ENCODE data around the gene GNG2.

Gene GNG2

DNA sequence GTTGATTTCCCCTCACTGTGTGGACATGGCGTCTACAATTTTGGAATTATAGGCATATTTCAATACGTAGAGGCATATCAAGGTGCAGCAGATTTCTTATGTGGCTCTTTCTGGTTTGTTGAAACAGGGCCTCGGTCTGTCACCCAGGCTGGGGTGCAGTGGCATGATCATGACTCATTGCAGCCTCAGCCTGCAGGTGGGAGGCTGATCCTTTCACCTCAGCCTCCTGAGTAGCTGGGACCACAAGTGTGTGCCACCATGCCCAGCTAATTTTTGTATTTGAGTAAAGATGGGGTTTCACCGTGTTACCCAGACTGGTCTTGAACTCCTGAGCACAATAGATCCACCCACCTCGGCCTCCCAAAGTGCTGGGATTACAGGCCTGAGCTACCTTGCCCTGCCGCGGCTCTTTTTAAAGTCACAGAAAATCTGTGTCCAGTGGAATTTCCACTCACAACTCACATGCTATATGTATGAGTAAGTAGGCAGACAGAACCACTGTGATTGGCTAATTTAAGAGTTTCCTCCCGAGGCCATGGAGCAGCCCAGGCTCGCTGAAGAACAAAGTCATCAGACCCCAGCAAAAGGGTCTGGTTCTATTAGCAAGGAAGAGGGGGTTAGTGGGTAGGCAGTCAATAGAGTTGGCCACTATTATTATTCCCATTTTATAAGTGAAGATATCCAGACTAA lies 9.1 kb downstream of the GNG2 start:
- no peaks in the 10 kb centered on the region for H3K27me3 Mint-ChIP-seq
- H3K9me3 Mint-ChIP-seq = peaks cover 0 to 8% of the 10 kb centered on the region in 2 donors
- H3K4me3 Mint-ChIP-seq = peak overlapping the region; percentile 33 to 36
- peak overlapping the region; percentile 41 to 84 for H3K27ac Mint-ChIP-seq
- DNase-seq (peak in 1 of 2 donors; percentile 68), ATAC-seq (peak; percentile 48)
- peaks cover 43% of the 10 kb centered on the region for H3K4me1 Mint-ChIP-seq

GRCh38 chr14:51870606-51871005 lies 10.2 kb downstream of the GNG2 start:
- Mint-ChIP-seq H3K4me1 (peaks cover 42% of the 10 kb centered on the region), H3K4me3 (no peak overlapping the region), H3K9me3 (peaks cover 0 to 8% of the 10 kb centered on the region in 2 donors), H3K27me3 (no peaks in the 10 kb centered on the region), H3K27ac (no peak overlapping the region)
- ATAC-seq (no peak), DNase-seq (no peak)

GRCh38 chr14:51871846-51872245 lies 11.4 kb downstream of the GNG2 start:
- DNase-seq (no peak), ATAC-seq (no peak)
- no peaks in the 10 kb centered on the region for H3K27me3 Mint-ChIP-seq
- H3K9me3 Mint-ChIP-seq = peaks cover 0 to 8% of the 10 kb centered on the region in 2 donors
- H3K4me1 Mint-ChIP-seq = peaks cover 52% of the 10 kb centered on the region
- peak overlapping the region; percentile 91 to 92 for H3K27ac Mint-ChIP-seq
- peak overlapping the region; percentile 36 to 79 for H3K4me3 Mint-ChIP-seq

GRCh38 chr14:51872396-51872795 lies 12.0 kb downstream of the GNG2 start:
- no peak for DNase-seq
- peak overlapping the region; percentile 8 to 79 for H3K4me3 Mint-ChIP-seq
- peaks cover 0 to 8% of the 10 kb centered on the region in 2 donors for H3K9me3 Mint-ChIP-seq
- no peak for ATAC-seq
- no peaks in the 10 kb centered on the region for H3K27me3 Mint-ChIP-seq
- H3K4me1 Mint-ChIP-seq = peaks cover 57% of the 10 kb centered on the region
- H3K27ac Mint-ChIP-seq = peak overlapping the region in 1 of 2 donors; percentile 92

DNA sequence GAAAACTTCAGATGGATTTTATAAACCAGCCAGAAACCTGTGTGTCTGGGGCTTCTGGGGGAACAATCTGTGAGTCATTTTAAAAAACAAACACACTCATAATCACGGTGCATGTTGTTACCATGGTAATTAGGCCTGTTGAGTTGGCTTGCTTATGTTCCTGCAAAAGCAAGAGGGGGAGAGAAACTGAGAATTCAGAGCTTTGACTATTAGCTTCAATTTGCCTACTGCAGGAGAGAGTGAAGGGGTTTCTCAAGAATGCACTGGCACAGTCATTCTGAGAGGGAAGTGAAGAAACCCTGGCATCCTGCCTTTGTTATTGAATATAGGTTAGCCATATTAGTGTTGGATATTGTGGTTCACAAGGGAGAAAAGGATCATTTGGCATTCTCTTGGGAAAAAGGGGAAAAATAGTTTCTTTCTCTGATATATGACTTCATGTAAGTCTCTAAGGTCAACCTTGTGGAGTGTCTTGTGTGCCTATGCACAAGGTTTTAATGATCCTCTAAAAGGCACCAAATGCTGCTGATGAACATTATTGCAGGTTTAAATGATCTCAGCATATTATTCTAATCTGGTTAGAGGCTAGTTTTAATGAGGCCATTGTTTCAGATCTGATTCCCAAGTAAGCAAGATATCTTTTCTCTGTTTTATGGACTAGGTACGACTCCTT lies 12.9 kb downstream of the GNG2 start:
- Mint-ChIP-seq H3K4me1 (peaks cover 67% of the 10 kb centered on the region), H3K4me3 (peak overlapping the region; percentile 36 to 79), H3K27ac (peak overlapping the region; percentile 69 to 92), H3K9me3 (peaks cover 0 to 8% of the 10 kb centered on the region in 2 donors), H3K27me3 (no peaks in the 10 kb centered on the region)
- peak; percentile 54 to 73 for DNase-seq
- ATAC-seq = peak; percentile 97

GRCh38 chr14:51877810-51878209 lies 17.4 kb downstream of the GNG2 start:
- H3K4me1 Mint-ChIP-seq = peaks cover 86% of the 10 kb centered on the region
- H3K9me3 Mint-ChIP-seq = peaks cover 0 to 8% of the 10 kb centered on the region in 2 donors
- H3K4me3 Mint-ChIP-seq = no peak overlapping the region
- no peaks in the 10 kb centered on the region for H3K27me3 Mint-ChIP-seq
- ATAC-seq (no peak), DNase-seq (no peak)
- H3K27ac Mint-ChIP-seq = no peak overlapping the region

GRCh38 chr14:51879170-51879569 lies 18.8 kb downstream of the GNG2 start:
- DNase-seq = no peak
- no peak for ATAC-seq

GRCh38 chr14:51880835-51881580 lies 20.6 kb downstream of the GNG2 start:
- Mint-ChIP-seq H3K4me1 (peaks cover 86% of the 10 kb centered on the region), H3K27me3 (no peaks in the 10 kb centered on the region), H3K4me3 (no peak overlapping the region), H3K27ac (peak overlapping the region; percentile 19 to 67), H3K9me3 (no peaks in the 10 kb centered on the region)
- ATAC-seq = no peak
- DNase-seq = no peak

More at GRCh38 chr14:51879170-51879569, 18.8 kb downstream of the GNG2 start:
- no peaks in the 10 kb centered on the region for H3K27me3 Mint-ChIP-seq
- peaks cover 82% of the 10 kb centered on the region for H3K4me1 Mint-ChIP-seq
- no peak overlapping the region for H3K4me3 Mint-ChIP-seq
- H3K27ac Mint-ChIP-seq = no peak overlapping the region
- H3K9me3 Mint-ChIP-seq = no peaks in the 10 kb centered on the region

- Mint-ChIP-seq H3K4me3 (no peak overlapping the region), H3K4me1 (peaks cover 84% of the 10 kb centered on the region)
These were observed 21.2 kb downstream of the GNG2 start for GRCh38 chr14:51881636-51882035.

DNA sequence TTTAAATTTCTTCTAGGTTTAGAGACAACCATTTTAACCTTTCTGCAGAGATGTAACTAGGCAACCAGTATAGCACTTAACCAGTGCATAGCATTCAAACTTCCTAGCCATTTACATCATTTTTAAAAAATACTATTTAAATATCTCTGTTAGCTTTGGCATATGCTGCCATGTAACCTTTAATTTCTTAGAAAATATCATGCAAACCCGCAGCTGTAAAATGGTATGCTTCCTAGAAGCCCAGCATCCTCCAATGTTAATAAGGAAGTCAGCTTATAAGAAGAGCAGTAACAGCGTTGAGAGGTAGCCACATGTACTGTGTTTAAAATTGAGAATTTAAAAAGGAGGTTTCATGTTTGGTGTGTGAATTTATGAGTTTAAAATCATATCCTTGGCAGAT lies 22.8 kb downstream of the GNG2 start:
- Mint-ChIP-seq H3K27me3 (no peaks in the 10 kb centered on the region), H3K4me1 (peaks cover 74% of the 10 kb centered on the region), H3K27ac (no peak overlapping the region), H3K4me3 (peak overlapping the region; percentile 20 to 32), H3K9me3 (peaks cover 0 to 3% of the 10 kb centered on the region in 2 donors)
- no peak for ATAC-seq
- no peak for DNase-seq

More at GRCh38 chr14:51881636-51882035, 21.2 kb downstream of the GNG2 start:
- ATAC-seq (no peak), DNase-seq (no peak)
- H3K27me3 Mint-ChIP-seq = no peaks in the 10 kb centered on the region
- no peaks in the 10 kb centered on the region for H3K9me3 Mint-ChIP-seq
- H3K27ac Mint-ChIP-seq = no peak overlapping the region

DNA sequence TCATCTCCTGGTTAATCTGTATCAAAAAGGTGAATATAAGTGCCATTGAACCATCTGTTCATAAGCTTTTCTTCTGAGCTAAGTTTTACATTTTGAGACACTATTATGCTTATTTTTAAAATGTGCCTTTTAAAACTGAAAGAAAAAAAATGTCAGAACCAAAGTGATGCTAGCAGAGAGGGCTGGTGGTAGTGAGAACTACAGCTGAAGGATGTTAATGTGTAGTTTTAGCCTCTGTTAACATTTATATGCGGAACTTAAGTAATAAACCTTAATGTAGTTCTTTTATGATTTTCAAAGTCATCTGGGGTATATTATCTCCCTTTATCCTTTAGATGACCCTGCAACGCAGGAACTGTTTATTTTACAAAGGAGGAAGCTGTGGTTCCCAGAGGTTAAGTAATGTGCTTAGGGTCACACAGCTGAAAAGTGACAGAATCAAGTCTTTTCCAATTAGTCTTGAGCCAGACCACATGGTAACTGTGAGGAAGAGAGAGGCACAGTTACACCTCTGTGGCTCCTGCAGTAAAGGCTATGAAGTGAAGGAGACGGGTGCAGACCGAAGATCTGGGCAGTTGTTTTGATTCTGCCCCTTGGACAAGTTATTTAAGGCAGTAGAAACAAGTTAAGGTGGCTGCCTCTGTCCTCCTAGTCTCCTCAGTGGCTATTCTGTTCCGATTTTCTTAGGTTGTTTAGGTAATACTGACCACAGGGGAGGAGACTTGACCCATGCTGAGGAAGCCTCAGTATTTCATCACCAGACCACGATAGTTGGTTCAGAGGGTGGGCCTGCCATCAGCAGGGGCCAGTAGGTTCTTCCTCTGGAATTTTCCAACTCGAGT lies 23.9 kb downstream of the GNG2 start:
- H3K27me3 Mint-ChIP-seq = no peaks in the 10 kb centered on the region
- DNase-seq (no peak), ATAC-seq (peak; percentile 79)
- H3K27ac Mint-ChIP-seq = peak overlapping the region in 1 of 2 donors; percentile 48
- peak overlapping the region; percentile 25 to 56 for H3K4me3 Mint-ChIP-seq
- peaks cover 6 to 12% of the 10 kb centered on the region in 2 donors for H3K9me3 Mint-ChIP-seq
- peaks cover 74% of the 10 kb centered on the region for H3K4me1 Mint-ChIP-seq

GRCh38 chr14:51889851-51890250 lies 29.4 kb downstream of the GNG2 start:
- no peaks in the 10 kb centered on the region for H3K27me3 Mint-ChIP-seq
- no peak overlapping the region for H3K4me3 Mint-ChIP-seq
- DNase-seq = no peak
- no peak overlapping the region for H3K27ac Mint-ChIP-seq
- H3K4me1 Mint-ChIP-seq = peaks cover 59% of the 10 kb centered on the region
- H3K9me3 Mint-ChIP-seq = peaks cover 6 to 12% of the 10 kb centered on the region in 2 donors
- ATAC-seq = no peak

- Mint-ChIP-seq H3K27me3 (no peaks in the 10 kb centered on the region), H3K4me3 (no peak overlapping the region), H3K4me1 (peaks cover 60% of the 10 kb centered on the region), H3K27ac (no peak overlapping the region), H3K9me3 (peaks cover 5 to 6% of the 10 kb centered on the region in 2 donors)
- ATAC-seq = no peak
- no peak for DNase-seq
These were observed 33.8 kb downstream of the GNG2 start for GRCh38 chr14:51894250-51894649.

GRCh38 chr14:51895375-51895774 lies 35.0 kb downstream of the GNG2 start:
- no peak for DNase-seq
- Mint-ChIP-seq H3K9me3 (peaks cover 5 to 6% of the 10 kb centered on the region in 2 donors), H3K27ac (no peak overlapping the region), H3K4me3 (no peak overlapping the region), H3K27me3 (no peaks in the 10 kb centered on the region), H3K4me1 (peaks cover 59% of the 10 kb centered on the region)
- no peak for ATAC-seq

DNA sequence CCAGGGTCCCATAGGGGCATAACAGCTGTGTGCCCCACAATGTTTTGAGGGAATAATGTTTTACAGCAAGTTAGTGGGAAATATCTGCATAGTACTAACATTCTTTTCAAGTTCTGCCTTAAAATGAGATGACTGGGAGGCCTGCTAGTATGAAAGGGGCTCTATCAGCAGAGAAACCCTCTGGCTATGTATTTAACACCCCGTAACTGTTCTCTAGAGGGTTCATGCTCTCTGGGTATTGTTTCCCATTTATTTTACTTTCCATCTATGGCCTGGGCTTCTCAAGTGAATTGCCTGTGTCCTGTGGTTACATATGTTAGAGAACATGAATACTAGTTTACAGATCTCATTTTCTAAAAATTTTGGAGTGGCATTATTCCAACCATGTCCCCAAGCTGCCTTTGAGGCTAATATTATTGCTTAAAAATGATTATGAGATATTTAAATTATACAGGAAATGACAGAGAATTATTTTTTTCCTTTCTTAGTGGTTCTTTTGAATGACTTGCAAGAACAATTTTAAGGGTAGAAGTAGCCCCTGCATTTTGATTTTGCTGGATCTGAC lies 37.5 kb downstream of the GNG2 start:
- H3K9me3 Mint-ChIP-seq = peaks cover 5 to 18% of the 10 kb centered on the region in 2 donors
- H3K27ac Mint-ChIP-seq = peak overlapping the region; percentile 12 to 60
- no peaks in the 10 kb centered on the region for H3K27me3 Mint-ChIP-seq
- DNase-seq (no peak), ATAC-seq (no peak)
- H3K4me1 Mint-ChIP-seq = peaks cover 51% of the 10 kb centered on the region
- H3K4me3 Mint-ChIP-seq = no peak overlapping the region

All from stimulated activated naive CD8-positive, alpha-beta T cell treated with anti-CD3 and anti-CD28 coated beads, Interleukin-15, amount 100 ng/mL, for 72 hours (primary cell).